ENCODE results near the gene FOXE3.

DNA sequence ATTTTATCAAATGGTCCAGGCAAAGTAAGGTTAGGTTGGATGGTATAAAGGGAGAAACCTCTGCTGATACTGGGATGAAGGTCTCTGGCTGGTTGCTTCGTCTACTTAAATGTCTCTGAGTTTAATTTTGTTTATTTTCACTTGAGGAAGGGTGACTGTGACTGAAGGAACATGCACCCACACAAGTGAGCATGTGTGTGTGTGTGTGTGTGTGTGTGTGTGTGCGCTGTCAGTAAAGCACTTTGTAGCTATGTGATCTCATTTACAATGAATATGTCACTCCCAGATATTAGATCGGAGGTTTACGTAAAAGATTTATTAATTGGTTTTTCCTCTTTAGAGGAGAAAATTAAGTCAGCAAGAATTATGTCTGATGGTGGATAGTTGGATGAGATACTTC, 26.1 kb downstream of the FOXE3 start:
- TF ChIP-seq CTCF (conservative IDR thresholded peaks at IDR 0.05) = no peak
- TF ChIP-seq EZH2 (IDR thresholded peaks at IDR 0.05; ENCODE audit: low read depth) = no peak

All from PC-9 (cell line).